ENCODE results near the gene PTGIR.
"Not testable (repeated sequence)": the region's sequence is repeated elsewhere in the genome, so short reads cannot be mapped to it uniquely, and the experiment has no call there.

Gene PTGIR

DNA sequence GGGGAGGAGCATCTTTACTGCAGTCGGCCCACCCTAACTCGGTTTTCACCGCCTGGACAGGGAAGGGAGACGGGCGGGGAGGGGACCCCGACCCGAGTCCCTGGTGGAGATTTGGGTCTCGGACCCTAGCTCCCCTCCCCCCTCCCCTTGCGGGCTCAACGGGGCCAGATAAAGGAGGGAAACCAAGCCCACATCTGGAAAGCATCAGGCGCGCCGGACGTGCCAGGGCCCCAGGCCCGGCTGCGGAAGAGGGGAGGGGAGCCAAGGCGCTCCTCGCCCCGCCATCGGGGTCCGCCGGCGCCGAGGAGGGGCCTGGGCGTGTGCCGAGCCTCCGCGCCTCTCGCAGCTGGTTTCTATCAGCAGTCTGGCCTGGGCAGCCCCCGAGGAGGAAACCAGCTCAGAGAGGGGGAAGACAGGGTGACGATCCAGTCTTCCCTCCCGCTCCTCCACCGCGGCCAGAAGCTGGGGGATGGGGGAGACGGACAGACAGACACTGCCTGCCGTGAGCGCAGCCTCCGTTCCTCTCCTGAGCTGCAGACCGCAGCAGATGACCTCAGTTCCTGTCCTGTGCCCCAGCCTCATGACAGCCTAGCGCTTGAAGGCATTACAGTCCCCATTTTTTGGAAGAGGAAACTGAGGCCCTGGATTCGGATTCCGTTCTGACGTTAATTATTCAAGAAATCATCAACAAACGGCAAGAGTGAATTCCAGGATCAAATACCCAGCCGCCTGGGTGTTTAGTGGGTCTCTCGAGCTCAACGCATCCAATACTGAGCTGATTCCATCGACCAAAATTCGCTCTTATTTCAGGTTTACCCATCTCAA lies 14.7 kb upstream of the PTGIR start:
- DNase-seq (ENCODE audit: low spot score): peak; percentile 16
- no peak for FAIRE-seq

- no peak for DNase-seq (ENCODE audit: low spot score)
- FAIRE-seq: no peak
Observed at GRCh38 chr19:46637224-46637623, 12.3 kb upstream of the PTGIR start.

DNA sequence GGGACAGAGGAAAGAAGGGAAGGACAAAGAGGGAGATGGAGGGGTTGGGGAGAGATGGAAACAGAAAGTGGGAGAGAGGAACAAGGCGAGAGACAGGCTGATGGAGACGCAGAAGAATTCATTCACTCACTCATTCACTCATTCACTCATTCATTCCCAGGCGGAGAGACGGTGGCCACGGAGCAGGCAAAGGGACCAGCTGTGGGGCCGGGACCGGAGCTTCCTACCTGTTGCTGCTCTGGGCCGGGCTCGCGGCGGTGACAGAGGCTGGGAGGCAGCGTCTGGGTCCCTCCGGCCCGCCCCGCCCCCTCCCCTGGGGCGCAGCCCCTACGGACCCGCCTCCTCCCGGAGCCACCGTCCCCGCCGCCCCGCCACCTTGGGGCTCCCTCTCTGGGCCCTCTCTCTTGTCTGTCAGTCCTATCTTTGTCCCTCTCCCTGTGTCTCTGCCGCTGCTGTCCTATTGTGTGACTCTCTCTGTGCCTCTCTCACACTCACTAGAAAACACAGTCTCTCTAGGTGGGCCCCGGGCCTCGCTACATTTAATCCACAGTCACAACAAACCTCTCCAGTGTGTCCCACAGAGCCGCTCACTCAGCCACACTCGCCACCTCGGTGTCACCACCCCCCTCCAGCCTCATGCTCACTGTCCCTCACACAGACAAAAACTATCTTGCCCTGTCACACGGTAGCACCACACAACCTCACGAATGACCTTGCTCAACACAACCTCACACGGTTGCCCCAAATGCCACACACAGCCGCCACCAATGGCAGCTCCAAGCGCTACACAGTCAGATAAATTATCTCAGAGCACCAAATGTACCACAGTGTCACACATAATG lies 11.3 kb upstream of the PTGIR start, which contains the start of gene GNG8:
Gene GNG8, minus strand, starts transcription at position 283 of the 842 bp plus-strand sequence. CDS start 1,520 bp downstream, outside the sequence.
- FAIRE-seq (no peak), DNase-seq (ENCODE audit: low spot score) (no peak)

DNA sequence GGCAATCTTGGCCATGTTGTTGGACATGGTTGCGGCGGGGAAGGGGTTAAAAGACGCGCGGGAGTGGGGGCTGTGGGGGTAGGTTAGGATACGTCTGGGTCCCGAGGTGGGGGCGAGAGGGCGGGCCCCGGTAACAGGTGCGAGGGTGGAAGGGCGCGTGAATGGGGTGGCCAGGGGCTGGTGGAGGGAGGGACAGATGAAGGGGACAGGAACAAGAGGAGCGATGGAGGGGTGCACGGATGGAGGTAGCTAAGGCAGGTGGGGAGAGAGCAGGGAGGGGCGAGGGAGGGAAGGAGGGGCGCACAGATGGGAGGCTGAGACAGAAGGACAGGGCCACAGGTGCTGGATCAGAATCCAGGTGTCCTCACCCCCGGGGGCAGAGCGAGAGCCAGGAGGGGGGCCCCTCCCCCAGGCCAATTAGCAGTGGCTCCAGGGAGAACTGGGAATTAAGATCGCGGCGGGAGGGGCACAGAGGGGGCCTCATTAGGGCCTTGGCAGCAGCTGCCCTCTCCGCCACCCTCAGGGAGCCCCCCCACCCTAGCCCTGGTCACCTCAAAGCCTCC lies 9.8 kb upstream of the PTGIR start:
- DNase-seq (ENCODE audit: low spot score) (no peak), FAIRE-seq (no peak)

DNA sequence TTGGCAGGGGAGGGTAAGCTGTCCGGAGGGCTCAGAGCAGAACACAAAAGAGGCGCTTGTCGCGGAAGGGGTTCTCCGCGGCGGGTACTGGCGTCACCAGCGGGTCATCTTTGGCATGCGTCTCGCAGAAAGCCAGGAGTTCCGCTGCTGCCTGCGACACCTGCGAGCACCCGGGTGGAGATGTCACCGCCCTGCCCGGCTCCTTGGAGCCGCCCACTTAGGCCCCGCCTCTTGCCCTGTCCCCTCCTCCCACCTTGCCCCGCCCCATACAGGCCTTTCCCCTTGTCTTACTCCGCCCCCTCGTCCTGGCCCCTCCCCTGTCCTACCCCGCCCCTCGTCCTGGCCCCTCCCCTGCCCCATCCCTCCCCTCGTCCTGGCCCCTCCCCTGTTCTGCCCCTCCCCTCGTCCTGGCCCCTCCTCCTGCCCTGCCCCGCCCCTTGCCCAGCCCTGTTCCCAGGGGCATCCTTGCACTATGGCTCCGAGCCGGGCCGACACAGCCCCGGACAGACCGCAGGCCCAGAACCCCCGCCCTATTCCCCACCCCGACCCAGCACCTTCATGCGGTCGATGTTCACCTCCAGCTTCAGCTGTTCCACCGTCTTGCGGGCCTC lies 9.3 kb upstream of the PTGIR start:
- FAIRE-seq (no peak), DNase-seq (ENCODE audit: low spot score) (peak; percentile 31)

DNA sequence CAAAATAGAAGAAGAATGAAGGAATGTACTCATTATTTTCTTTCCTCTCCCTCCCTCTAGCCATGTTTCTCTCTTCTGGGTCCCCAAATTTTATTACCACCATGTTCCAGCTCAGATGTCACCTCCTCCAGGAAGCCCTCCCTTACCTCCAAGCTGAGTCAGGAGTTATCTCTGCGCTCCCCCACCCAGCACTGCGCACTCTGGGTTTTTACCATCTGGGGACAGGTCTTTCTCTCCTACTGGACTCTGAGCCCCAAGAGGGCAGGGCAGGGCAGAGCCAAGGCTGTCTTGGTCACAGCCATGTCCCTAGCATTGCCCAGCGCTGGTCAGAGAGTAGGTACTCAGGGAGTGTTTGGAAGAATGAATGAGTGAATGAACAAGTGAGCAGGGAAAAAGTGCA lies 8.2 kb upstream of the PTGIR start:
- FAIRE-seq (no peak), DNase-seq (ENCODE audit: low spot score) (no peak)

DNA sequence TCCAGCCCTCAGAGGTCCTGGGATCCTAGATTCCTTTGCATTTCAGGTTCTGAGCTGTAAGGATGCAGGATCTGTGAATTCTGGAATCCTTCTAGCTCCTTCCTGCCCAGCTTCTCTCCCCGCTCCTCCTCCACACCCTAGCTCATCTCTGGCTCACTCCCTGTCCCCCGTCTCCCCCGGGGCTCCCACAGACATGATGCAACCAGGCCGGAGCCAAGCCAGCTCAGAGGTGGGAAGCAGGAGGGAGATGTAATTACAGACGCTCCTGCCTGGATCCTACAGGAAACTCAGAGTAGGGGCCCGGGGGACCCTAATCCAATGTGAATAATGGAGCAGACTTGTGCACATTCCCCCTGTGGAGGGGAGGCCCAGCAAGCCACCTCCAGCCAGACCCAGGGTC lies 6.6 kb upstream of the PTGIR start:
- FAIRE-seq (no peak), DNase-seq (ENCODE audit: low spot score) (no peak)

DNA sequence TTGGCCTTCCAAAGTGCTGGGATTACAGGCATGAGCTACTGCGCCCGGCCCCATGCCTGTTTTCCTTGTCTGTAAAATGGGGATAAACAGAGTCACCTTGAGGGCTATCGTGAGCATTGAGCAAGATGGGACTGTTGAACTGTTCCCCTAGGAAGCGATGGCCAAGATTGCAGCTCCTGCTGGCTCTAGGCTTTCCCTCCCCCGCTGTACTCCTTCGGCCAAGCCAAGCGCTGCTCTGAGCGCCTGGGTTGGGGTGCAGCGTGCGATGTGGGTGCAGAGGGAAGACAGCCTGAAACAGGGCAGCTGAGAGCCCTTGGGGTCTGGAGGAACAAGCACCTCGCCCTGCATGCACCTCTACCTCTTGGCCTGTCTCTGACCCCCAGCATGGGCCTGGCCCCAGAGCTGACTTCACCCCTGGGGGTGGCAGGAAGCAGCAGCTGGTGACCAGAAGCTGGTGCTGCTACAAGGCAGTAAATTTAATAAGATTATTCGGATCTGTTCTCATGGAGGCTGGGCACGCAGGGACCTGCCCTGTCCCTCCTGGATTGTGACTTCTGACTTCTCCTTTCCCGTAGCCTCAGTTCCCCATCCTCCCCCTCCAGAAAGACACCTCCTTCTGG lies 5.8 kb upstream of the PTGIR start:
- FAIRE-seq (no peak), DNase-seq (ENCODE audit: low spot score) (no peak)

GRCh38 chr19:46629546-46630025 lies 4.7 kb upstream of the PTGIR start:
- DNase-seq (ENCODE audit: low spot score): no peak
- no peak for FAIRE-seq

DNA sequence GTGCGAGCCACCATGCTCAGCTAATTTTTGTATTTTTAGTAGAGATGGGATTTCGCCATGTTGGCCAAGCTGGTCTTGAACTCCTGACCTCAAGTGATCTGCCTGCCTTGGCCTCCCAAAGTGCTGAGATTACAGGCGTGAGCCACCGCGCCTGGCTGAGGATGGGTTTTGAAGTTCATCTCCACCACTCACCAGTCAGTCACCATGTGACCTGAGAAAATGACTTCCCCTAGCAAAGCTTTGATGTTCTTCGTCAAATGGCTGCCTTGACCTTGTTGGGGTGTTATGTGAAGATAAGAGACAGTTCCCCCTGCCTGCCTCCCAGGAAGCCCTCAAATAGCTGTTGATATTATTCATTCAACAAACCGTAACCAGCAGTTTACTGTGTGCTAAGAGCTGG lies 4.1 kb upstream of the PTGIR start:
- DNase-seq (ENCODE audit: low spot score); FAIRE-seq: not testable (repeated sequence)

DNA sequence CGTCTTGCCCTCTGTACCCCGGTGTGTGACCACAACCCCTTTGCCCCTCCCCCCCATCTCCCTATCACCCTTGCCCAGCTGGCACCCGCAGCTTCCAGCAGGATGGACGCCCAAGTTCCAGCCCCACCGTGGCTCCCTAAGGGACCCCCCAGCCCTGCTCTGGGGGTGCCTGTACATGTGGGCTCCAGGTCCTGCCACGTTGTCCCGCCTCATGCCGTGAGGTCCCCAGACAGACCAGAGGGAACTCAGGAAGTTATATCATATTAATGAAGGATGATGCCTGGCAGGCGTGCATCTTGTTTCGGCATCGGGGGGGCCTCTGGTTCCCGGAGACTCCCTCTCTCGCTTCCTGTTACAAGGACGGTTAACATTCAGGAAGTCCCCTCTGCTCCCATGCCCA lies 1.6 kb upstream of the PTGIR start:
- FAIRE-seq (no peak), DNase-seq (ENCODE audit: low spot score) (no peak)

GRCh38 chr19:46625731-46626130 lies 842 bp upstream of the PTGIR start:
- FAIRE-seq (no peak), DNase-seq (ENCODE audit: low spot score) (no peak)

GRCh38 chr19:46623915-46624502 lies 880 bp downstream of the PTGIR start:
- FAIRE-seq: no peak

GRCh38 chr19:46622118-46622446 lies 2.8 kb downstream of the PTGIR start:
- no peak for DNase-seq (ENCODE audit: low spot score)
- no peak for FAIRE-seq

More at GRCh38 chr19:46623915-46624502, 880 bp downstream of the PTGIR start:
- DNase-seq (ENCODE audit: low spot score): no peak

DNA sequence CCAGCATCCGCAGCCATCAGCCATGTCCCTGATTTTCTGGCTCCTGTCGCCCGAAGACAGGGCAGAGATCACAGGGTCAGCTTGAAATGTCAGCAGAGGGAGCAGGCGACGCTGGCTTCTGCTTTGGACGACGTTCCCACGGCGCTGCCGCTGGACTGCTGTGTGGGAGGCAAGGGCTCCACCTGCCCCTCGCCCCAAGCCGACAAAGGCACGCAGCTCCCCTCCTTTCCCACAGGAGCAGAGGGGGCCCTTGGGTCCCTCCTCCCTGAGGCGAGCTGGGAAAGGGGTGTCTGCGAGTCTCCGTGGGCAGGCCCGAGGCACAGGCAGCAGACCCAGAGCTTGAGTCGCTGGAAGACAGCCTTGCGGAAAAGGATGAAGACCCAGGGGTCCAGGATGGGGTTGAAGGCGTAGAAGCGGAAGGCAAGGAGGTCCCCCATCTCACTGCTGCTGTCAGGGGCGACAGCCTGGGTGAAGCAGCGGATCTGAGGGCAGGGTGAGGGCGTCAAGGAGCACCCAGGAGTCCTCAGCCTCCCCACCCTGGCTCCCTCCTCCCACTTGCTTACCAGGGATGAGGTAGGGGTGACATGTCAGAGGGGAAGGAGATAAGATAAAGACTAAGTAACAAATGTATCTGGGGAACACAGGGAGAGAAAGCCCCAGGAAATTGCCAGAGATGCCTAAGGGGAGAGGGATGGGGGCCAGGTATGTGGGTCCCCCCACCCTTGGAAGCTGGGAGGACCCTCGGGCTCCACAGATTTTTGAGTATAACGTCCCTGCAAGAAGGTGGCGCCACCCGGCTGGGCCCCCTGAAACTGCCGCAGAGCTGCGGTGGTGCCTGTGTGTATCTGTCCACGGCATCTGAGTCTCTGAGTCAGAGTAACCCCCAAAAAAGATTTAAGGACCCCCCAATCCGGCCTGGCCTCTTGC lies 3.4 kb downstream of the PTGIR start:
- DNase-seq (ENCODE audit: low spot score): no peak
- FAIRE-seq: no peak

- no peak for FAIRE-seq
- no peak for DNase-seq (ENCODE audit: low spot score)
Observed at GRCh38 chr19:46620716-46621115, 4.2 kb downstream of the PTGIR start.

- no peak for FAIRE-seq
- no peak for DNase-seq (ENCODE audit: low spot score)
Observed at GRCh38 chr19:46620267-46620666, 4.6 kb downstream of the PTGIR start.

- FAIRE-seq (no peak), DNase-seq (ENCODE audit: low spot score) (no peak)
Observed at GRCh38 chr19:46618670-46619231, 6.1 kb downstream of the PTGIR start.

DNA sequence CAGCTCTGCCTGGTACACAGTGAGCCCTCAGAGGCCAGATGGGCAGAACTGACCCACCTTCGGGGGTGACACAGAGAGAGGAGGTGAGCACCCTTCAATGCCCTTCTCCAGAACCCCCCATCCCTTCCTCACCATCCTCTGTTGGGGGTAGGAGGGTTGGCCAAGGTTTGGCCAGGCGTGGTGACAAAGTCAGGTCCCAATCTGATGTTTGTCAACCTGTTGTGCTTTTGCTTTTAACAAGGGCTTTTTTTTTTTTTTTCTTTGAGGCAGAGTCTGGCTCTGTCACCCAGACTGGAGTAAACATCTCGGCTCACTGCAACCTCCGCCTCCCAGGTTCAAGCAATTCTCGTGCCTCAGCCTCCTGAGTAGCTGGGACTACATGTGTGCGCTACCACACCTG lies 7.3 kb downstream of the PTGIR start:
- FAIRE-seq (no peak), DNase-seq (ENCODE audit: low spot score) (no peak)

Data from RCC 7860 (cell line).